K562 (cell line): ENCODE results near the gene TMEM214. TPM values are rescaled to one million over a fixed set of nuclear protein-coding genes. Genes with fewer than 3 reads are reported as not detected.

Experiments
- BCOR ChIP-seq: fragments of 450-650 bp; IDR thresholded peaks from 2 replicates; pipeline ENCODE4 v1.6.1; 2016
- BHLHE40 ChIP-seq: IDR thresholded peaks from 2 replicates; pipeline ENCODE4 v1.6.1; 2011; ENCODE audit warnings: low read length, improper control_type of control experiment
- ETV1 ChIP-seq: fragments of 450-650 bp; conservative IDR thresholded peaks from 2 replicates; pipeline ENCODE4 v1.6.1; 2016; ENCODE audit warnings: missing genetic modification characterization, control low read depth, low read depth, missing compliant biosample characterization
- GATA2 ChIP-seq: sonication (generic); formaldehyde crosslinking; IDR thresholded peaks from 2 replicates; pipeline ENCODE4 v1.4.0; 2020; ENCODE audit warnings: mild to moderate bottlenecking, missing genetic modification reagents
- KLF16 ChIP-seq: IDR thresholded peaks from 2 replicates; pipeline ENCODE4 v1.6.1; 2016; ENCODE audit warnings: antibody characterized with exemption
- MAZ ChIP-seq, 2 experiments: fragments of 450-650 bp in 1 of 2; sonication (generic) in 1 of 2; formaldehyde crosslinking; IDR thresholded peaks in 1 of 2; conservative IDR thresholded peaks in 1 of 2; 2 replicates each; pipeline versions ENCODE4 v1.4.0 to v1.5.0; 2020; ENCODE audit warnings: mild to moderate bottlenecking in 1 of 2, missing genetic modification reagents in 1 of 2
- NCOA4 ChIP-seq: fragments of 450-650 bp; IDR thresholded peaks from 2 replicates; pipeline ENCODE4 v1.6.1; 2018; ENCODE audit warnings: mild to moderate bottlenecking; ENCODE audit not compliant: partially characterized antibody
- NFRKB ChIP-seq: fragments of 450-650 bp; IDR thresholded peaks from 2 replicates; pipeline ENCODE4 v1.6.1; 2016; ENCODE audit warnings: low read depth
- NR2C2 ChIP-seq, 2 experiments: fragments of 200-800 bp in 1 of 2; sonication (Bioruptor generic) in 1 of 2; sonication (generic) in 1 of 2; formaldehyde crosslinking in 1 of 2; IDR thresholded peaks; 2 replicates each; pipeline versions ENCODE4 v1.6.1 to v1.8.0; 2016 to 2022; ENCODE audit warnings: mild to moderate bottlenecking in 1 of 2, missing compliant biosample characterization in 1 of 2, missing genetic modification characterization in 1 of 2, missing genetic modification reagents in 1 of 2
- RAD51 ChIP-seq: fragments of 450-650 bp; IDR thresholded peaks from 2 replicates; pipeline ENCODE4 v1.7.1; 2016; ENCODE audit warnings: low read depth, mild to moderate bottlenecking, borderline replicate concordance
- RBM14 ChIP-seq: fragments of 200-400 bp; formaldehyde crosslinking; IDR thresholded peaks from 2 replicates; pipeline ENCODE4 v1.6.1; 2018; ENCODE audit warnings: low read depth, mild to moderate bottlenecking, low read length, moderate library complexity, borderline replicate concordance; ENCODE audit not compliant: insufficient read depth
- RFX5 ChIP-seq: IDR thresholded peaks from 2 replicates; pipeline ENCODE4 v1.6.1; 2011; ENCODE audit warnings: low read depth, mild to moderate bottlenecking, improper control_type of control experiment, low read length
- STAG1 ChIP-seq: sonication (generic); formaldehyde crosslinking; IDR thresholded peaks from 2 replicates; pipeline ENCODE4 v1.5.0; 2020; ENCODE audit warnings: missing genetic modification reagents, borderline replicate concordance
- TAF7 ChIP-seq: fragments of 450-650 bp; IDR thresholded peaks from 2 replicates; pipeline ENCODE4 v1.6.1; 2016; ENCODE audit warnings: missing genetic modification characterization, missing compliant biosample characterization
- TEAD4 ChIP-seq, 2 experiments: sonication (generic) in 1 of 2; formaldehyde crosslinking in 1 of 2; IDR thresholded peaks; 2 replicates each; pipeline versions ENCODE4 v1.6.1 to v1.8.0; 2012 to 2022; ENCODE audit warnings: borderline replicate concordance in 1 of 2, inconsistent platforms in 1 of 2, low read length in 1 of 2, mild to moderate bottlenecking in 1 of 2, missing genetic modification reagents in 1 of 2
- TRIM24 ChIP-seq, 2 experiments: fragments of 450-650 bp; IDR thresholded peaks; 2 replicates each; pipeline ENCODE4 v1.6.1; 2016
- TSC22D4 ChIP-seq: fragments of 450-650 bp; IDR thresholded peaks from 2 replicates; pipeline ENCODE4 v1.6.1; 2016; ENCODE audit warnings: missing genetic modification characterization, missing biosample characterization, control low read depth
- ZNF354B ChIP-seq: fragments of 250-450 bp; sonication (Bioruptor Pico); IDR thresholded peaks from 2 replicates; pipeline ENCODE4 v1.4.0; 2020
- ZNF644 ChIP-seq: fragments of 200-800 bp; sonication (Bioruptor generic); IDR thresholded peaks from 2 replicates; pipeline ENCODE4 v1.6.1; 2016; ENCODE audit warnings: low read depth, missing genetic modification characterization, missing compliant biosample characterization
- ZNF785 ChIP-seq: fragments of 250-450 bp; sonication (Bioruptor Pico); IDR thresholded peaks from 2 replicates; pipeline ENCODE4 v1.4.0; 2020; ENCODE audit warnings: mild to moderate bottlenecking
- ZNF830 ChIP-seq: fragments of 250-450 bp; sonication (Bioruptor Pico); IDR thresholded peaks from 2 replicates; pipeline ENCODE4 v1.5.0; 2021; ENCODE audit warnings: mild to moderate bottlenecking
- polyA plus RNA-seq, 8 experiments: library from polyadenylated mRNA; depleted of rRNA in 4 of 8; stranded (reverse) in 5 of 8; unstranded in 3 of 8; fragments of >200 nt; fragmentation: Nextera tagmentation in 2 of 8; fragmentation: Illumina TruSeq in 1 of 8; extraction: Ambion mirVana in 2 of 8; extraction: Trizol in 1 of 8; gene quantifications; 2 replicates each; pipeline versions ENCODE4 v1.2.1 to v1.2.3, GENCODE V29; 2011 to 2014; ENCODE audit warnings: inconsistent platforms in 1 of 8, missing spikeins in 1 of 8
- total RNA-seq, 7 experiments: library from RNA; depleted of rRNA in 6 of 7; stranded (reverse); fragments of >200 nt in 6 of 7; fragmentation: Illumina TruSeq in 2 of 7; extraction: Trizol in 2 of 7; gene quantifications; 2 replicates each; pipeline versions ENCODE4 v1.2.1 to v1.2.3, GENCODE V29; 2011 to 2021; ENCODE audit warnings: low replicate concordance in 1 of 7
- TF ChIP-seq, protein P1 (sequence below): fragments of 450-650 bp; formaldehyde crosslinking; IDR thresholded peaks from 2 replicates; pipeline ENCODE4 v1.4.0; 2022; ENCODE audit warnings: missing genetic modification characterization
- TF ChIP-seq, protein P2 (sequence below): fragments of 450-650 bp; IDR thresholded peaks from one replicate; pipeline ENCODE4 v1.6.1; 2018; ENCODE audit warnings: mild to moderate bottlenecking, moderate library complexity; ENCODE audit not compliant: partially characterized antibody
- TF ChIP-seq, protein P3 (sequence below), 3 experiments: IDR thresholded peaks in 2 of 3; conservative IDR thresholded peaks in 1 of 3; 2 replicates each; pipeline ENCODE4 v1.5.1; 2011 to 2012; ENCODE audit warnings: low read length in 3 of 3, mild to moderate bottlenecking in 3 of 3, control low read depth in 2 of 3, improper control_type of control experiment in 1 of 3, inconsistent platforms in 1 of 3, low read depth in 1 of 3, mixed read lengths in 1 of 3, moderate library complexity in 1 of 3; ENCODE audit not compliant: insufficient read depth in 2 of 3

The TMEM214 gene
- total and polyA plus RNA-seq, 9 of the 15 experiments (the other 6 are each of a cell fraction or from before 2014, with no cell fraction given): 11.4 to 81.4 (median 44.1) TPM

DNA sequence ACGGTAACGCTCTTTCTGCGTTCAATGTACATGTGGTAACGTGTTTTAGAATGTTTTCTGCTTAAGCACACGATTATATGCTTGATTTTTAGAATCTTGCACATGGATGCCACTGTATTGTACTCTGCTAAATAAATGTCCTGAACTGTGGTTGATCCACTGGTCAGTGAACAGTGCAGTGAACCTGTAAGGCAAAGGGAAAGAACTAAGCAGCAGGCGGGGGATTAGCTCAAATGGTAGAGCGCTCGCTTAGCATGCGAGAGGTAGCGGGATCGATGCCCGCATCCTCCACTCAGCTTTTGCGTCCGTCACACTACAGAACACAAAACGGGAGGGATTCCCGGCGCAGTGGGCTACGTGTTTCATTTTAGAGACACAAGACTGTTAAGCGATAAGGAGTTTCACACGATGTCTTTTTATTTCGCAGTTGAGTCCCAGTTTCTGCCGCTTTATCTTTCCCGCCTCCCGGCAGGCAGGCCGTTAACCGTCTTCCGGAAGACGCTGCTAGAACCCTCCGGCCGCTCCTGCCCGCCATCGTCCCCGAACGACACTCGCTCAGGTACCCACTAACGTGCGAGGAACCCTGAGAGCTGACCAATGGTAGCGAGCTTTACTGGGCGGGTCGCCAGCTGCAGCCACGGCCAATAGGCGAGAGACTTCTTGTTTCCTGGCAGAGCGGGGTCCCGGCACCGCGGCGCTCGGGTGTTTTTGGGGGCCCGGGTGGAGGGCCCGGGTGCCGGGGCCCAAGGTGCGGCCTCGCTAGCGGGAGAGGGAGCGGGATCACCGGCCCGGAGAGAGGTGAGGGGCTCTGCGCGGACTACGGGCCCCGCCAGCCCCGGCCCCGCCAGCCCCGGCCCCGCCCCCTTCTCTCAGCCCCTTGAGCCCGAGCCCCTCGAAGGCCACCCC is 18.5 kb downstream of the TMEM214 start, which contains the start of gene AGBL5 (continued):
- TF ChIP-seq, protein P1, sequence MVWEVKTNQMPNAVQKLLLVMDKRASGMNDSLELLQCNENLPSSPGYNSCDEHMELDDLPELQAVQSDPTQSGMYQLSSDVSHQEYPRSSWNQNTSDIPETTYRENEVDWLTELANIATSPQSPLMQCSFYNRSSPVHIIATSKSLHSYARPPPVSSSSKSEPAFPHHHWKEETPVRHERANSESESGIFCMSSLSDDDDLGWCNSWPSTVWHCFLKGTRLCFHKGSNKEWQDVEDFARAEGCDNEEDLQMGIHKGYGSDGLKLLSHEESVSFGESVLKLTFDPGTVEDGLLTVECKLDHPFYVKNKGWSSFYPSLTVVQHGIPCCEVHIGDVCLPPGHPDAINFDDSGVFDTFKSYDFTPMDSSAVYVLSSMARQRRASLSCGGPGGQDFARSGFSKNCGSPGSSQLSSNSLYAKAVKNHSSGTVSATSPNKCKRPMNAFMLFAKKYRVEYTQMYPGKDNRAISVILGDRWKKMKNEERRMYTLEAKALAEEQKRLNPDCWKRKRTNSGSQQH (CRISPR knock-in tag): peak; percentile 69; the same call in 1 of the 2 replicates
- TF ChIP-seq ZNF785 (CRISPR knock-in tag): no peak
- TF ChIP-seq TEAD4 (IDR thresholded peaks at IDR 0.05; ENCODE audit: low read length): peak; percentile 64; the same call in 1 of the 2 replicates
- no peak for TF ChIP-seq TEAD4 (CRISPR knock-in tag; IDR thresholded peaks at IDR 0.05; ENCODE audit: borderline replicate concordance)
- TF ChIP-seq NFRKB: peak; percentile 84
- no peak for TF ChIP-seq KLF16
- 0 out of 2 replicates have a peak, but pooled peaks have one; percentile 24 for TF ChIP-seq STAG1 (CRISPR knock-in tag)
- TF ChIP-seq RBM14: no peak
- TF ChIP-seq, protein P2, sequence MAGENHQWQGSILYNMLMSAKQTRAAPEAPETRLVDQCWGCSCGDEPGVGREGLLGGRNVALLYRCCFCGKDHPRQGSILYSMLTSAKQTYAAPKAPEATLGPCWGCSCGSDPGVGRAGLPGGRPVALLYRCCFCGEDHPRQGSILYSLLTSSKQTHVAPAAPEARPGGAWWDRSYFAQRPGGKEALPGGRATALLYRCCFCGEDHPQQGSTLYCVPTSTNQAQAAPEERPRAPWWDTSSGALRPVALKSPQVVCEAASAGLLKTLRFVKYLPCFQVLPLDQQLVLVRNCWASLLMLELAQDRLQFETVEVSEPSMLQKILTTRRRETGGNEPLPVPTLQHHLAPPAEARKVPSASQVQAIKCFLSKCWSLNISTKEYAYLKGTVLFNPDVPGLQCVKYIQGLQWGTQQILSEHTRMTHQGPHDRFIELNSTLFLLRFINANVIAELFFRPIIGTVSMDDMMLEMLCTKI: no peak
- TF ChIP-seq BHLHE40: no peak
- TF ChIP-seq, protein P3, sequence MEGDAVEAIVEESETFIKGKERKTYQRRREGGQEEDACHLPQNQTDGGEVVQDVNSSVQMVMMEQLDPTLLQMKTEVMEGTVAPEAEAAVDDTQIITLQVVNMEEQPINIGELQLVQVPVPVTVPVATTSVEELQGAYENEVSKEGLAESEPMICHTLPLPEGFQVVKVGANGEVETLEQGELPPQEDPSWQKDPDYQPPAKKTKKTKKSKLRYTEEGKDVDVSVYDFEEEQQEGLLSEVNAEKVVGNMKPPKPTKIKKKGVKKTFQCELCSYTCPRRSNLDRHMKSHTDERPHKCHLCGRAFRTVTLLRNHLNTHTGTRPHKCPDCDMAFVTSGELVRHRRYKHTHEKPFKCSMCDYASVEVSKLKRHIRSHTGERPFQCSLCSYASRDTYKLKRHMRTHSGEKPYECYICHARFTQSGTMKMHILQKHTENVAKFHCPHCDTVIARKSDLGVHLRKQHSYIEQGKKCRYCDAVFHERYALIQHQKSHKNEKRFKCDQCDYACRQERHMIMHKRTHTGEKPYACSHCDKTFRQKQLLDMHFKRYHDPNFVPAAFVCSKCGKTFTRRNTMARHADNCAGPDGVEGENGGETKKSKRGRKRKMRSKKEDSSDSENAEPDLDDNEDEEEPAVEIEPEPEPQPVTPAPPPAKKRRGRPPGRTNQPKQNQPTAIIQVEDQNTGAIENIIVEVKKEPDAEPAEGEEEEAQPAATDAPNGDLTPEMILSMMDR (IDR thresholded peaks at IDR 0.05 in 2 of 3, conservative IDR thresholded peaks at IDR 0.05 in 1 of 3; ENCODE audit: insufficient read depth in 2 of 3, low read depth in 1 of 3, low read length in 3 of 3): no peak
- TF ChIP-seq MAZ (CRISPR knock-in tag; conservative IDR thresholded peaks at IDR 0.05 in 1 of 2, IDR thresholded peaks at IDR 0.05 in 1 of 2): peak; percentile 45 to 66
- TF ChIP-seq ETV1 (tag): peak; percentile 86
- peak; percentile 58; the same call in 1 of the 2 replicates for TF ChIP-seq BCOR
- no peak for TF ChIP-seq ZNF354B (CRISPR knock-in tag)
- no peak for TF ChIP-seq NR2C2 (CRISPR knock-in tag; IDR thresholded peaks at IDR 0.05)
- TF ChIP-seq NR2C2 (tag; IDR thresholded peaks at IDR 0.05): peak; percentile 66
- no peak for TF ChIP-seq NCOA4
- TF ChIP-seq ZNF830 (CRISPR knock-in tag): no peak
- peak in 1 of 2 experiments; percentile 71; a peak in 2 of 4 replicates for TF ChIP-seq TRIM24 (IDR thresholded peaks at IDR 0.05)
- TF ChIP-seq ZNF644 (tag): no peak
- no peak for TF ChIP-seq RAD51
- TF ChIP-seq TAF7 (tag): peak; percentile 56; the same call in 1 of the 2 replicates
- no peak for TF ChIP-seq TSC22D4 (tag)
- peak; percentile 62; the same call in 1 of the 2 replicates for TF ChIP-seq RFX5
- no peak for TF ChIP-seq GATA2 (CRISPR knock-in tag)
